Fibroblast of mammary gland (primary cell): Measurements from ENCODE around the gene PALLD.
A peak's percentile ranks its signal among the peaks of the same experiment; 100 is the strongest.

Experiments used
- DNase-seq: peaks from one replicate; pipeline ENCODE4 v3.0.0-alpha.2; 2010; ENCODE audit warnings: low read depth
- H3K4me3 ChIP-seq: 2 replicates; pipeline ENCODE4 v1.5.1; 2011; ENCODE audit warnings: low read depth, mild to moderate bottlenecking, low read length, moderate library complexity; ENCODE audit not compliant: control insufficient read depth
- CTCF ChIP-seq: conservative IDR thresholded peaks from 2 replicates; pipeline ENCODE4 v1.5.1; 2011; ENCODE audit warnings: low read depth, low read length, inconsistent platforms; ENCODE audit not compliant: control insufficient read depth, insufficient read depth

PALLD gene

DNA sequence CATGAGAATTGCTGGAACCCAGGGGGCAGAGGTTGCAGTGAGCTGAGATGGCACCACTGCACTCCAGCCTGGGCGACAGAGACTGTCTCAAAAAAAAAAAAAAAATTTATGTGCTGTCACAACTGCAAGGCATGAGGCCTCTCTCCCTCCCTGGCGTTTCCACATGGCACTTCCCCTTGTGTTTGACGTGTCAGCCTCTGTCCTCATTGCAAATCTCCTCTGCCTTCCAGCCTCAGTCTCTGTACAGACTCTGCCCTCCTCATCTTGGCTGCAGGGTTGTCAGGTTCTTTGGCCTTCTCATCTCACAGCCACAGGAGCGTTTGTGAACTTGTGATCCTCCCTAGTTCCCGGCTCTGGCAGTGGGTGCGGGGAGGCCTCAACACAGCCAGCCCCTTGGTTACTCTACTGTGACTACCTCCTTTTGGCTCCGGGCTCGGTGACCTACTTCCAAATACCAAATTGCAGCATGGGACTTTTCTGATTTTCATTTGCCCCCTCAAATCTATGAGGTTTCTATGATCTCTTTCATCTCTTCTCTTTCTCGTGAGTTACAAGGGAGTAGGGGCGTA, 263.2 kb downstream of the PALLD start:
- DNase-seq: no peak
- no peak for TF ChIP-seq CTCF
- H3K4me3 ChIP-seq: no peak overlapping the region

DNA sequence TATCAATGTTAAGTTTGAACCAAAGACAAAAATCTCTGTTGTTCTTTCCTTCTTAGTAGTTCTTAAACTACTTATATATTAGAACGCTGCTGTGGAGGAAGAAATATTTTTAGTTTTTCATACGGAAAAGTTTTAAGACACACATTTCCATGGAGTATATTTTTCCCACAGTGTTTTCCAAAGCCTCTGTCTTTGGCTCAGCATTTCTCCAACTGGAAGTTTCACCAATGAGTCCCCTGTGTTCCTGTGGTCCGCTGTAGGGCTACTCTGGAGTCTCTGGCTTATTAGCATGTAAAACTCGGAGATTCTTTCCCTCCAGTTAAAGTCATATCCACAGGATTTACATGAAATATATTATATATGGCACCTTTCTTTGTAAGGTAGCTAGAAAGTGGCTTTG, 264.2 kb downstream of the PALLD start:
- TF ChIP-seq CTCF: no peak
- DNase-seq: no peak
- H3K4me3 ChIP-seq: no peak overlapping the region

GRCh38 chr4:168765322-168765721, 268.5 kb downstream of the PALLD start:
- DNase-seq: no peak
- H3K4me3 ChIP-seq: no peak overlapping the region
- TF ChIP-seq CTCF: no peak

- no peak overlapping the region for H3K4me3 ChIP-seq
- peak; percentile 83 for DNase-seq
- TF ChIP-seq CTCF: no peak
Observed at GRCh38 chr4:168765726-168766125, 268.9 kb downstream of the PALLD start.

DNA sequence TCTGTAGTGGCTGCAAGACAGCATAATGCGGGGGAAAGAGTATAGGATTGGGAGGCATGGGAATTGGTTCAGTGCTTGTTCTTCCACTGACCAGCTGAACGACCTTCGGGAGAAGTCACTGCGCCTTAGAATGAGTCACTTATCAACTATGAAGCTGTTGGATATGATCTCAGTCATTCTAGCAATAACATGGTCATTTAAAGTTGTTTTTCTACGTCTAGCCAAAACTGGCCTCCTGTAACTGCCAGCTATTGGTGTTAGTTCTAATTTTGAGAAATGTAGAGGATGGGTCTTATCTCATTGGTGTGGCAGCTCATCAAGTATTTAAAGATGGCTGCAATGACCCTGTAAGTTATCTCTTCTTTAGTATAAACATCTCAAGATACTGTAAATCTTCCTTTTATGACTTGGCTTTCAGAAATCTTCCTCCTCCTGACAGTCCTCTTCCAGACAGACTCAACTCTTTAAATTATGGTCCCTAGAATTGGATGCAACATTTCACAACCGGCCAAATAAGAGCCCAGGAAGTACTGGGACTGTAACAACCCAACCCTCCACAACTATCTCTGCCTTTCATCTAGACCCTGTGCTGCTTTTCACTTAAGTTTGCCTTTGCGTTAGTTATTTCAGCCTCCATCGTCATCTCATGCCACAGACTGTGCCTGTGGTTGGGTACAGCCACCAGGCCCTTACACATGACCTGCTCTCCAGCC, 269.9 kb downstream of the PALLD start:
- no peak for TF ChIP-seq CTCF
- DNase-seq: peak; percentile 88
- no peak overlapping the region for H3K4me3 ChIP-seq

DNA sequence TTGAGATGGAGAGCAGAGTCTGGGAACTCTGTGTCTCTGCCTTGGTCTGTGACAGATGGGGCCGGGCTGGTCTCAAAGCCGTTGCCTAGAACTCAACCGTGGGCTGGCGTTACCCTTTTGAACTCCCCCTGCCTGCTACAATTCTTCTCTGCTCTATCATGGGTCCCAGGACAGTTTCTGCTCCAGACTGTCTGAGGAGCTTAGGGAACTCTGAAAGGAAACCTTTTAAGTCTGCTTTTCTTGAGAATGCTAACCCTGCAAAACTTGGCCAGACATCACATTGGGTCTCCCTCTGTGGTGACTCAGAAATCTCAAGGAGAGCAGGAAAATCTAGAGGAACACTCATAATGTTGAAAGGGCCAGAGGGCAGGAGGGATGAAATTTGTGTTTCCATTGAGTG, 272.6 kb downstream of the PALLD start:
- no peak for TF ChIP-seq CTCF
- H3K4me3 ChIP-seq: no peak overlapping the region
- peak; percentile 78 for DNase-seq
